Loucy (cell line): ENCODE results near the gene CPVL.

ENCODE experiments used
- EZH2phosphoT487 ChIP-seq: fragments of 200-600 bp; IDR thresholded peaks from 2 replicates; pipeline ENCODE4 v1.6.1; 2018; ENCODE audit warnings: antibody characterized with exemption, mild to moderate bottlenecking, moderate library complexity, borderline replicate concordance
- TF ChIP-seq, protein P1 (sequence below): fragments of 200-600 bp; sonication (generic); conservative IDR thresholded peaks from 2 replicates; pipeline ENCODE4 v1.5.1; 2014; ENCODE audit warnings: mild to moderate bottlenecking, antibody characterized with exemption, low read length

GRCh38 chr7:29116361-29117200 lies 29.8 kb downstream of the CPVL start:
- TF ChIP-seq, protein P1, sequence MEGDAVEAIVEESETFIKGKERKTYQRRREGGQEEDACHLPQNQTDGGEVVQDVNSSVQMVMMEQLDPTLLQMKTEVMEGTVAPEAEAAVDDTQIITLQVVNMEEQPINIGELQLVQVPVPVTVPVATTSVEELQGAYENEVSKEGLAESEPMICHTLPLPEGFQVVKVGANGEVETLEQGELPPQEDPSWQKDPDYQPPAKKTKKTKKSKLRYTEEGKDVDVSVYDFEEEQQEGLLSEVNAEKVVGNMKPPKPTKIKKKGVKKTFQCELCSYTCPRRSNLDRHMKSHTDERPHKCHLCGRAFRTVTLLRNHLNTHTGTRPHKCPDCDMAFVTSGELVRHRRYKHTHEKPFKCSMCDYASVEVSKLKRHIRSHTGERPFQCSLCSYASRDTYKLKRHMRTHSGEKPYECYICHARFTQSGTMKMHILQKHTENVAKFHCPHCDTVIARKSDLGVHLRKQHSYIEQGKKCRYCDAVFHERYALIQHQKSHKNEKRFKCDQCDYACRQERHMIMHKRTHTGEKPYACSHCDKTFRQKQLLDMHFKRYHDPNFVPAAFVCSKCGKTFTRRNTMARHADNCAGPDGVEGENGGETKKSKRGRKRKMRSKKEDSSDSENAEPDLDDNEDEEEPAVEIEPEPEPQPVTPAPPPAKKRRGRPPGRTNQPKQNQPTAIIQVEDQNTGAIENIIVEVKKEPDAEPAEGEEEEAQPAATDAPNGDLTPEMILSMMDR = no peak
- TF ChIP-seq EZH2phosphoT487 = no peak
